ENCODE measurements around the gene RBBP7.

The RBBP7 gene

DNA sequence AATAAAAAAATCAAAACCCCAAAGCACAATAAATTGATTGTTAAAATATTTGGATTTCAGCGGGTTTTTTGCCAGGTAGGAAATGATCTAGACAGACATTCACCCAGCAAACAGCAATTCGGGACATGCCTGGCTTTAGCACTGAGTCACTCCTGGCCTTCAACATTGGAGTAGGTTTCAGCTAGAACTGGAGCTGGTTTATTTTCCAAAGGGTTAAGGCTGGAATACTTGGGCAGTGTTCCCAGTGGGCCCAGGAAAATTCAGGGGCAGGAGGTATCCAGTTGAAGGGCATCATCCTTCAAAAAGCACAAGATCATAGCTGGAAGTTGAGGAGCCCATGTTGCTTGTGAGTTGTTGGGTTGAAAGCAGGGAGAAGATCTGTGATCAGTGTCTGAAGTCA lies 42.9 kb downstream of the RBBP7 start:
- no peak for DNase-seq (ENCODE audit: low read depth, low spot score)
- Histone ChIP-seq H3K4me1 (ENCODE audit: control insufficient read depth, insufficient read depth, low read length) (no peaks in the 10 kb centered on the region), H3K36me3 (ENCODE audit: control insufficient read depth, insufficient read depth, low read length) (peaks cover 4% of the 10 kb centered on the region; the same call in 1 of the 2 replicates), H3K4me3 (ENCODE audit: low read length) (no peak overlapping the region), H3K9me3 (ENCODE audit: control insufficient read depth, insufficient read depth, low read length) (no peaks in the 10 kb centered on the region), H3K27ac (ENCODE audit: low read length) (no peak overlapping the region), H3K27me3 (ENCODE audit: control insufficient read depth, insufficient read depth, low read length) (no peaks in the 10 kb centered on the region)
- no CpG with 5 or more reads among the region's 2 CpGs for WGBS (ENCODE audit: insufficient coverage, insufficient read length)

DNA sequence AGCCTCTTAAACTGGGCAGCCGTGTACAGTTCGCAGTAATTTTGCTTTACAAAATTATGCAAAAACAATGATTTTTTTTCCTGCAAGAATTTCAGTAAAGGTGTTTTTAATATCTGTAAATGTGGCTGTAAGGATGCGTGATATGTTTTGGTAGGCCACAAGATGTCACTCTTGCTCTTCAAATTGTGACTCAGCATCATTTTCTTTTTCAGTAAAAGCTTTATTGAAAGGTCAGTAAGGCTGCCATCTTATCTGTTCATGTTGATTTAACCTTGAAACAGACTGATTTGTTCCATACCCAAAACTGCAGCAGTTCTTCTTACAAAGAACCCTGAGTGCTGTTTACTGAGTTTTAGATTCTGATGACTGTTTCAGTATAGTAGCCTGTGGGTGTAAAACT lies 44.0 kb downstream of the RBBP7 start:
- no CpG with 5 or more reads among the region's 3 CpGs for WGBS (ENCODE audit: insufficient coverage, insufficient read length)
- Histone ChIP-seq H3K27me3 (ENCODE audit: control insufficient read depth, insufficient read depth, low read length) (no peaks in the 10 kb centered on the region), H3K4me3 (ENCODE audit: low read length) (no peak overlapping the region), H3K36me3 (ENCODE audit: control insufficient read depth, insufficient read depth, low read length) (peaks cover 4% of the 10 kb centered on the region; the same call in 1 of the 2 replicates), H3K4me1 (ENCODE audit: control insufficient read depth, insufficient read depth, low read length) (no peaks in the 10 kb centered on the region), H3K27ac (ENCODE audit: low read length) (no peak overlapping the region), H3K9me3 (ENCODE audit: control insufficient read depth, insufficient read depth, low read length) (no peaks in the 10 kb centered on the region)
- no peak for DNase-seq (ENCODE audit: low read depth, low spot score)

DNA sequence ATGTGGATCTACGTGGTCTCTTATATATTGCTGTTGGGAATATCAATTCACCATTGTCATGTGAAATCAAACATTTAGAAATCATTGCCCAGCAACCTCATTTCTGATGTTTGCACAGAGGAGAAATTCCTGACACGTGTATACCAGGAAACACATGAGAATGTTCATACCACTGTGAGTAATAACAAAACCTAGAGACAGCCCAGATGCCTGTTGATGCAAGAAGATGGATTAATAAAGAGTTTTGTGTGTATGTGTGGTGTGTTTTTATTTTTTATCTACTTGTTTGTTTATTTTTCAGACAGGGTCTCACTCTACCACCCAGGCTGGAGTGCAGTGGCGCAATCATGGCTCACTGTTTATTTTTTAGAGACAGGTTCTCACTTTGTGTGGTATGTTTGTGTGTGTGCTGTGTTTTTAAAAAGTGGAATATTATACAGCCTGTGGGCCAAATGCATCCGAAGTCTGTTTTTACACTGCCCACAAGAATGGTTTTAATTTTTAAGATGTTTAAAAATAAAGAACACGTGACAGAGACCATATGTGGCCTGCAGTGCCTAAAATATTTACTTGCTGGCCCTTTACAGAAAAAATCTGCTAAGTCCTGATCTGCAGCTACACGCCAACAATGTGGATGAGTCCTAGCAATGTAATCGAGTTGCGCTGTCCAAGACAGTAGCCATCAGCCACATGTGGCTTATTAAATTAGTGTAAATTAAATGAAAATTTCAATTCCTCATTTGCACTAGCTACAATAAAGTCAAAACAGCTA lies 44.7 kb downstream of the RBBP7 start:
- no peaks in the 10 kb centered on the region for H3K4me1 ChIP-seq (ENCODE audit: control insufficient read depth, insufficient read depth, low read length)
- H3K9me3 ChIP-seq (ENCODE audit: control insufficient read depth, insufficient read depth, low read length), result no peaks in the 10 kb centered on the region
- no peak for DNase-seq (ENCODE audit: low read depth, low spot score)
- no peaks in the 10 kb centered on the region for H3K27me3 ChIP-seq (ENCODE audit: control insufficient read depth, insufficient read depth, low read length)
- peaks cover 4% of the 10 kb centered on the region; the same call in 1 of the 2 replicates for H3K36me3 ChIP-seq (ENCODE audit: control insufficient read depth, insufficient read depth, low read length)
- no peak overlapping the region for H3K27ac ChIP-seq (ENCODE audit: low read length)
- no CpG with 5 or more reads among the region's 8 CpGs for WGBS (ENCODE audit: insufficient coverage, insufficient read length)
- H3K4me3 ChIP-seq (ENCODE audit: low read length), result no peak overlapping the region

- H3K4me1 ChIP-seq (ENCODE audit: control insufficient read depth, insufficient read depth, low read length), result no peaks in the 10 kb centered on the region
- H3K36me3 ChIP-seq (ENCODE audit: control insufficient read depth, insufficient read depth, low read length), result peaks cover 2% of the 10 kb centered on the region; the same call in 1 of the 2 replicates
- no peaks in the 10 kb centered on the region for H3K27me3 ChIP-seq (ENCODE audit: control insufficient read depth, insufficient read depth, low read length)
- H3K4me3 ChIP-seq (ENCODE audit: low read length), result no peak overlapping the region
- no peak overlapping the region for H3K27ac ChIP-seq (ENCODE audit: low read length)
- no peaks in the 10 kb centered on the region for H3K9me3 ChIP-seq (ENCODE audit: control insufficient read depth, insufficient read depth, low read length)
- no peak for DNase-seq (ENCODE audit: low read depth, low spot score)
- WGBS (ENCODE audit: insufficient coverage, insufficient read length), result no CpG with 5 or more reads among the region's 2 CpGs
Observed at GRCh38 chrX:16822723-16823122, 47.4 kb downstream of the RBBP7 start.

DNA sequence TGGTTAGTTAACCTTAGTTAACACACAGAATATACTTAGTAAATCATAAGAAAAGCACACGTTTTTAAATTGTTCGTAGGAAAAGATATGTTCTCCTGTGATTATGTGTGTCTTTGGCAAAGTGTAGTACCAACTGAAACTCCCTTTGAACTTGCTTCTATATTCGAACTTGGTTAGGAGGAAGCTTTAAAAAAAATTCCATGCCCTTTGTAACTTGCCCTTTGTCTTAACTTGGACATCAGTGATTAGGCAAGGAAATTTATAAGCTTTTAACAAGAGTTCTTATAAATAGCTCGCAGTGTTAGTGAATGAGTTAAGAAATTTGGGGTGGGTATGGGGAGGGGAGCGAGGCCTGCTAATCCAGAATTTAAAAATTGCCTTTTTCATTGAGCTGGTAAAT lies 50.5 kb downstream of the RBBP7 start:
- Histone ChIP-seq H3K4me3 (ENCODE audit: low read length) (no peak overlapping the region), H3K27ac (ENCODE audit: low read length) (no peak overlapping the region), H3K27me3 (ENCODE audit: control insufficient read depth, insufficient read depth, low read length) (no peaks in the 10 kb centered on the region), H3K9me3 (ENCODE audit: control insufficient read depth, insufficient read depth, low read length) (no peaks in the 10 kb centered on the region), H3K4me1 (ENCODE audit: control insufficient read depth, insufficient read depth, low read length) (no peaks in the 10 kb centered on the region), H3K36me3 (ENCODE audit: control insufficient read depth, insufficient read depth, low read length) (peaks cover 2% of the 10 kb centered on the region; the same call in 1 of the 2 replicates)
- no peak for DNase-seq (ENCODE audit: low read depth, low spot score)
- WGBS (ENCODE audit: insufficient coverage, insufficient read length), result no CpG with 5 or more reads among the region's 5 CpGs

- no peak for DNase-seq (ENCODE audit: low read depth, low spot score)
- H3K9me3 ChIP-seq (ENCODE audit: control insufficient read depth, insufficient read depth, low read length), result no peaks in the 10 kb centered on the region
- no peaks in the 10 kb centered on the region; the same call in 1 of the 2 replicates for H3K36me3 ChIP-seq (ENCODE audit: control insufficient read depth, insufficient read depth, low read length)
- H3K27me3 ChIP-seq (ENCODE audit: control insufficient read depth, insufficient read depth, low read length), result no peaks in the 10 kb centered on the region
- WGBS (ENCODE audit: insufficient coverage, insufficient read length), result no CpG with 5 or more reads among the region's 1 CpG
- no peak overlapping the region for H3K27ac ChIP-seq (ENCODE audit: low read length)
- no peaks in the 10 kb centered on the region for H3K4me1 ChIP-seq (ENCODE audit: control insufficient read depth, insufficient read depth, low read length)
- H3K4me3 ChIP-seq (ENCODE audit: low read length), result no peak overlapping the region
Observed at GRCh38 chrX:16814597-16814996, 55.6 kb downstream of the RBBP7 start.

DNA sequence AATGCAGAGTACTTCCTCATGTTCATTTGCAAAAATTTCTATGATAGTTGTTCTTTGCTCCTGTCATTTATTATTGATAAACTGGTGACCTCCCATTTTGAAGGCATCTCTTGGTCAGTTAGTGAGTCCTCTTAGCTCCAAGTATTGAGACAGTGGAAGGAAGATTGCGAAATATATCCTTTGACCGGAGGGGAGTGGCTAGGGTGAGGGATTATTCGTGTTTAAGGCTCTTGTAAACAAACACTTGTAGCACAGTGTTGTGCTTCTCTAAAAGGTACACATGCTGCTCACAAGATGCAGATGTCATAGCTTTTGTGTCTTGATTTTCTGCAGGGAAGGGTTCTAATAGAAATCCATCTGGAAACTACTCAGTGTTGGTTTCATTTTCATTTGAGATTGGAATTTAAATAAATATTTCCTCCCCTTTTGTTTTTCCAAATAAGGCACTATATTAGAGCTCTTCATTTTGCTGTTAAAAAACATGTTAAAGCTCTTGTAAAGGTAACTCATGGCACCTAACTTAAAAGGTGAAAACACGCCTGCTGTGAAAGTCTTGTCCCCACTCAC lies 62.1 kb downstream of the RBBP7 start:
- no CpG with 5 or more reads among the region's 4 CpGs for WGBS (ENCODE audit: insufficient coverage, insufficient read length)
- no peaks in the 10 kb centered on the region for H3K4me1 ChIP-seq (ENCODE audit: control insufficient read depth, insufficient read depth, low read length)
- H3K36me3 ChIP-seq (ENCODE audit: control insufficient read depth, insufficient read depth, low read length), result no peaks in the 10 kb centered on the region
- H3K27ac ChIP-seq (ENCODE audit: low read length), result no peak overlapping the region
- no peak for DNase-seq (ENCODE audit: low read depth, low spot score)
- no peak overlapping the region for H3K4me3 ChIP-seq (ENCODE audit: low read length)
- H3K27me3 ChIP-seq (ENCODE audit: control insufficient read depth, insufficient read depth, low read length), result no peaks in the 10 kb centered on the region
- no peaks in the 10 kb centered on the region for H3K9me3 ChIP-seq (ENCODE audit: control insufficient read depth, insufficient read depth, low read length)

DNA sequence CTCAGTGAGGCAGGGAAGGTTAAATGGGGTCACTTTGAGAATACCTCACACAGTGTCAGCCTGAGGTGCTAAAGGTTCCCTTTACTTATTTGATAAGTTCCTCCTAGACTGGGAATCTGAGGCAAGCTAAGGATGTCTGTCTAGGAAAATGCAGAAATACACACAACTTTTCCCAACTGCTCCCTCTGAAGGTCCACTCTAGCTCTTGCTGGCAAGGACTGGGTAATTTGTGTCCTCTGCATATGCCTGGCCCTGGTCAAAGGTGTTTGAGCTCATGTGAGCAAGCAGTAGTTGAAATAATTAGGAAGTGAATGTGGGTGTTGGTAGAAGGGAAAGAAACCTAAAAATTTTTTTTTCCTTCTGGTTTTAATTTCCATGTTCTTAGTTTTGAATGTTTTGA lies 62.6 kb downstream of the RBBP7 start:
- no peaks in the 10 kb centered on the region for H3K36me3 ChIP-seq (ENCODE audit: control insufficient read depth, insufficient read depth, low read length)
- no peaks in the 10 kb centered on the region for H3K27me3 ChIP-seq (ENCODE audit: control insufficient read depth, insufficient read depth, low read length)
- no peak overlapping the region for H3K4me3 ChIP-seq (ENCODE audit: low read length)
- no peaks in the 10 kb centered on the region for H3K4me1 ChIP-seq (ENCODE audit: control insufficient read depth, insufficient read depth, low read length)
- DNase-seq (ENCODE audit: low read depth, low spot score), result no peak
- no peaks in the 10 kb centered on the region for H3K9me3 ChIP-seq (ENCODE audit: control insufficient read depth, insufficient read depth, low read length)
- no peak overlapping the region for H3K27ac ChIP-seq (ENCODE audit: low read length)

- Histone ChIP-seq H3K27me3 (ENCODE audit: control insufficient read depth, insufficient read depth, low read length) (no peaks in the 10 kb centered on the region), H3K27ac (ENCODE audit: low read length) (no peak overlapping the region), H3K9me3 (ENCODE audit: control insufficient read depth, insufficient read depth, low read length) (no peaks in the 10 kb centered on the region), H3K4me1 (ENCODE audit: control insufficient read depth, insufficient read depth, low read length) (no peaks in the 10 kb centered on the region), H3K4me3 (ENCODE audit: low read length) (no peak overlapping the region), H3K36me3 (ENCODE audit: control insufficient read depth, insufficient read depth, low read length) (no peaks in the 10 kb centered on the region)
- no CpG with 5 or more reads among the region's 8 CpGs for WGBS (ENCODE audit: insufficient coverage, insufficient read length)
- DNase-seq (ENCODE audit: low read depth, low spot score), result no peak
Observed at GRCh38 chrX:16804923-16805464, 65.2 kb downstream of the RBBP7 start.

GRCh38 chrX:16797841-16798240 lies 72.3 kb downstream of the RBBP7 start:
- H3K9me3 ChIP-seq (ENCODE audit: control insufficient read depth, insufficient read depth, low read length), result no peaks in the 10 kb centered on the region
- no peaks in the 10 kb centered on the region; the same call in 1 of the 2 replicates for H3K36me3 ChIP-seq (ENCODE audit: control insufficient read depth, insufficient read depth, low read length)
- no peaks in the 10 kb centered on the region for H3K4me1 ChIP-seq (ENCODE audit: control insufficient read depth, insufficient read depth, low read length)
- DNase-seq (ENCODE audit: low read depth, low spot score), result no peak
- WGBS (ENCODE audit: insufficient coverage, insufficient read length), result no CpG with 5 or more reads among the region's 4 CpGs
- H3K27me3 ChIP-seq (ENCODE audit: control insufficient read depth, insufficient read depth, low read length), result no peaks in the 10 kb centered on the region
- no peak overlapping the region for H3K4me3 ChIP-seq (ENCODE audit: low read length)
- no peak overlapping the region for H3K27ac ChIP-seq (ENCODE audit: low read length)
